A549 (cell line): Measurements from ENCODE around the gene PDZD2. TPM values are rescaled to one million over a fixed set of nuclear protein-coding genes. Genes with fewer than 3 reads are reported as not detected.

Source experiments
- ATAC-seq, 2 experiments: fragments of 200-7000 bp in 1 of 2; fragments of >200 bp in 1 of 2; cut with Nextera tagmentation in 1 of 2; cut with Tn5 transposase in 1 of 2; 3 replicates each; pipeline versions ENCODE4 v1.8.0 to v1.9.1; 2018 to 2020; ENCODE audit warnings: mild to moderate bottlenecking in 1 of 2, moderate library complexity in 1 of 2
- CTCF ChIA-PET: fragments of 300-600 bp; sonication (Branson Sonifier 250); formaldehyde crosslinking; extraction: SDS; loops from one replicate; lab custom pipeline; 2021; ENCODE audit warnings: antibody characterized with exemption, inconsistent platforms; lab: Yijun Ruan, JAX
- POLR2A ChIA-PET: fragments of 350-600 bp; formaldehyde crosslinking; extraction: SDS; loops from one replicate; lab custom pipeline; 2021; ENCODE audit warnings: antibody characterized with exemption, inconsistent platforms; lab: Yijun Ruan, JAX
- DNase-seq, 2 experiments: peaks; one replicate each; pipeline versions ENCODE4 v3.0.0 to v3.0.0-alpha.2; 2011 to 2016; ENCODE audit warnings: low read depth in 1 of 2, low spot score in 1 of 2
- FAIRE-seq: peaks from 2 replicates; lab custom pipeline; 2011; peaks lifted over from hg19 to GRCh38; lab: Jason Lieb, UNC
- H3K27ac ChIP-seq, 2 experiments: fragments of >200 bp; sonication (Bioruptor Twin); formaldehyde crosslinking; 3 replicates each; pipeline ENCODE4 v1.5.1; 2016 to 2017
- H3K4me1 ChIP-seq: fragments of >200 bp; sonication (Bioruptor Twin); formaldehyde crosslinking; 3 replicates; pipeline ENCODE4 v1.6.1; 2016
- H3K4me2 ChIP-seq: fragments of >200 bp; sonication (Bioruptor Twin); formaldehyde crosslinking; 3 replicates; pipeline ENCODE4 v1.6.1; 2016
- H3K4me3 ChIP-seq: fragments of >200 bp; sonication (Bioruptor Twin); formaldehyde crosslinking; 3 replicates; pipeline ENCODE4 v1.5.1; 2016
- H3K9me3 ChIP-seq: fragments of >200 bp; sonication (Bioruptor Twin); formaldehyde crosslinking; 3 replicates; pipeline ENCODE4 v1.6.1; 2016
- BCL3 ChIP-seq: fragments of >200 bp; sonication (Bioruptor Twin); formaldehyde crosslinking; IDR thresholded peaks from 3 replicates; pipeline ENCODE4 v1.6.1; 2016
- CEBPB ChIP-seq, 2 experiments: fragments of >200 bp in 1 of 2; sonication (Bioruptor Twin) in 1 of 2; formaldehyde crosslinking in 1 of 2; IDR thresholded peaks; 2 replicates each; pipeline ENCODE4 v1.6.1; 2012 to 2016
- FOSL2 ChIP-seq, 2 experiments: fragments of 450-650 bp in 1 of 2; fragments of >200 bp in 1 of 2; sonication (Bioruptor Twin) in 1 of 2; formaldehyde crosslinking; IDR thresholded peaks; 2 replicates each; pipeline versions ENCODE4 v1.5.0 to v1.6.1; 2016 to 2020; ENCODE audit warnings: mild to moderate bottlenecking in 1 of 2, moderate library complexity in 1 of 2
- FOXS1 ChIP-seq: fragments of 250-450 bp; sonication (Bioruptor Pico); IDR thresholded peaks from 2 replicates; pipeline ENCODE4 v1.5.0; 2020; ENCODE audit warnings: mild to moderate bottlenecking, moderate library complexity
- HDAC2 ChIP-seq: fragments of 200-600 bp; sonication (generic); IDR thresholded peaks from 2 replicates; pipeline ENCODE4 v1.6.1; 2016
- HMGXB4 ChIP-seq: fragments of 250-450 bp; sonication (Bioruptor Pico); IDR thresholded peaks from 2 replicates; pipeline ENCODE4 v1.5.0; 2021; ENCODE audit warnings: mild to moderate bottlenecking, moderate library complexity, borderline replicate concordance
- HOXA7 ChIP-seq: fragments of 250-450 bp; sonication (Bioruptor Pico); IDR thresholded peaks from 2 replicates; pipeline ENCODE4 v1.5.0; 2020; ENCODE audit warnings: mild to moderate bottlenecking, moderate library complexity
- HOXB13 ChIP-seq: fragments of 250-450 bp; sonication (Bioruptor Pico); IDR thresholded peaks from 2 replicates; pipeline ENCODE4 v1.5.0; 2020; ENCODE audit warnings: low read depth, mild to moderate bottlenecking, moderate library complexity
- HOXB5 ChIP-seq: fragments of 250-450 bp; sonication (Bioruptor Pico); IDR thresholded peaks from 2 replicates; pipeline ENCODE4 v1.5.0; 2020; ENCODE audit warnings: mild to moderate bottlenecking, moderate library complexity
- MAFK ChIP-seq: fragments of 450-650 bp; IDR thresholded peaks from 2 replicates; pipeline ENCODE4 v1.6.1; 2014; ENCODE audit not compliant: partially characterized antibody
- NR3C1 ChIP-seq: fragments of >200 bp; sonication (Bioruptor Twin); formaldehyde crosslinking; IDR thresholded peaks from 3 replicates; pipeline ENCODE4 v1.6.1; 2017
- PBX3 ChIP-seq: IDR thresholded peaks from 2 replicates; pipeline ENCODE4 v1.6.1; 2012
- RCOR1 ChIP-seq: fragments of 150-350 bp; IDR thresholded peaks from 2 replicates; pipeline ENCODE4 v1.6.1; 2014; ENCODE audit warnings: antibody characterized with exemption, low read length, low read depth
- RFX5 ChIP-seq: fragments of 450-650 bp; IDR thresholded peaks from 2 replicates; pipeline ENCODE4 v1.7.1; 2014; ENCODE audit warnings: antibody characterized with exemption, mild to moderate bottlenecking, moderate library complexity
- TFCP2L1 ChIP-seq: fragments of 250-450 bp; sonication (Bioruptor Pico); IDR thresholded peaks from 2 replicates; pipeline ENCODE4 v1.5.0; 2021; ENCODE audit warnings: mild to moderate bottlenecking
- ZC3H11A ChIP-seq: fragments of 450-650 bp; IDR thresholded peaks from 2 replicates; pipeline ENCODE4 v1.6.1; 2014; ENCODE audit warnings: antibody characterized with exemption, mild to moderate bottlenecking
- ZNF302 ChIP-seq: fragments of 250-450 bp; sonication (Bioruptor Pico); IDR thresholded peaks from 2 replicates; pipeline ENCODE4 v1.9.0; 2021; ENCODE audit warnings: inconsistent platforms, mild to moderate bottlenecking, moderate library complexity
- WGBS: methylation state at CpG from one replicate; pipeline ENCODE4 v1.1.6; 2017; ENCODE audit errors: missing lambda C conversion rate; 5-methylcytosine and 5-hydroxymethylcytosine counted together
- polyA plus RNA-seq, 4 experiments: library from polyadenylated mRNA; depleted of rRNA in 3 of 4; stranded (reverse); fragments of >200 nt; fragmentation: RNase III in 1 of 4; extraction: RNeasy Plus Mini Kit Qiagen cat#74134 plus additional on column Dnase treatment in 1 of 4; gene quantifications; 2 replicates in 3 of 4; 3 replicates in 1 of 4; pipeline ENCODE4 v1.2.3, GENCODE V29; 2011 to 2017
- TF ChIP-seq, protein P1 (sequence below): IDR thresholded peaks from 2 replicates; pipeline ENCODE4 v1.6.1; 2012
- TF ChIP-seq, protein P2 (sequence below): fragments of 250-450 bp; sonication (Bioruptor Pico); IDR thresholded peaks from 2 replicates; pipeline ENCODE4 v1.5.0; 2020; ENCODE audit warnings: low read depth, mild to moderate bottlenecking, moderate library complexity

Gene PDZD2
- polyA plus RNA-seq, 2 of the 4 experiments (the other 2 are of a cell fraction) = 0.06 to 0.09 TPM

DNA sequence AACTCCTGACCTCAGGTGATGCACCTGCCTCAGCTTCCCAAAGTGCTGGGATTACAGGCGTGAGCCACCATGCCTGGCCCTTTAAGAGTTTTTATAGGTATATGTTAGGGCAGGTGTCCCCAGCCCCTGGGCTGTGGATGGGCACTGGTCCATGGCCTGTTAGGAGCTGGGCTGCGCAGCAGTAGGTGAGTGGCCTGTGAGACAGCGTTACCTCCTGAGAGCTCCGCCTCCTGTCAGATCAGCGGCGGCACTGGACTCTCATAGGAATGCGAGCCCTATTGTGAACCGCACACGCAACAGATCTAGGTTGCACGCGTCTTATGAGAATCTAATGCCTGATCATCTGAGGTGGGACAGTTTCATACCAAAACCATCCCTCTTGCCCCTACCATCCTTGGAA lies 361.8 kb downstream of the PDZD2 start:
- no peak overlapping the region for H3K4me2 ChIP-seq
- FAIRE-seq (no peak), DNase-seq (no peak), ATAC-seq (no peak)
- WGBS = 95% methylated on average over 11 of the region's 11 CpGs
- TF ChIP-seq FOXS1 (CRISPR knock-in tag) (no peak), PBX3 (no peak), ZC3H11A (no peak), HOXA7 (no peak), HOXB13 (no peak), HDAC2 (no peak), RFX5 (no peak), ZNF302 (CRISPR knock-in tag) (no peak), MAFK (no peak), FOSL2 (IDR thresholded peaks at IDR 0.05) (no peak), FOSL2 (CRISPR knock-in tag; IDR thresholded peaks at IDR 0.05) (no peak), CEBPB (IDR thresholded peaks at IDR 0.05) (no peak), HMGXB4 (CRISPR knock-in tag) (no peak), RCOR1 (no peak), HOXB5 (no peak), TFCP2L1 (CRISPR knock-in tag) (no peak), NR3C1 (no peak)
- TF ChIP-seq, protein P1, sequence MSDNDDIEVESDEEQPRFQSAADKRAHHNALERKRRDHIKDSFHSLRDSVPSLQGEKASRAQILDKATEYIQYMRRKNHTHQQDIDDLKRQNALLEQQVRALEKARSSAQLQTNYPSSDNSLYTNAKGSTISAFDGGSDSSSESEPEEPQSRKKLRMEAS = no peak
- TF ChIP-seq, protein P2, sequence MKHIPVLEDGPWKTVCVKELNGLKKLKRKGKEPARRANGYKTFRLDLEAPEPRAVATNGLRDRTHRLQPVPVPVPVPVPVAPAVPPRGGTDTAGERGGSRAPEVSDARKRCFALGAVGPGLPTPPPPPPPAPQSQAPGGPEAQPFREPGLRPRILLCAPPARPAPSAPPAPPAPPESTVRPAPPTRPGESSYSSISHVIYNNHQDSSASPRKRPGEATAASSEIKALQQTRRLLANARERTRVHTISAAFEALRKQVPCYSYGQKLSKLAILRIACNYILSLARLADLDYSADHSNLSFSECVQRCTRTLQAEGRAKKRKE (CRISPR knock-in tag) = no peak
- POLR2A ChIA-PET = no interaction called here
- no peak overlapping the region for H3K4me3 ChIP-seq
- no peaks in the 10 kb centered on the region for H3K4me1 ChIP-seq
- no peaks in the 10 kb centered on the region for H3K9me3 ChIP-seq
- H3K27ac ChIP-seq = no peak overlapping the region
- CTCF ChIA-PET = interaction anchor here (0.8 to 1.4 kb wide), 3 partner anchors 16 to 76 kb away, joined by 3 to 4 read pairs (median 3); no protein-coding TSS in a partner anchor

GRCh38 chr5:32001284-32001683 lies 362.4 kb downstream of the PDZD2 start:
- Histone ChIP-seq H3K4me2 (no peak overlapping the region), H3K9me3 (no peaks in the 10 kb centered on the region), H3K27ac (no peak overlapping the region), H3K4me1 (no peaks in the 10 kb centered on the region), H3K4me3 (no peak overlapping the region)
- WGBS = 79% methylated on average over 11 of the region's 11 CpGs
- ChIA-PET POLR2A (no interaction called here), CTCF (interaction anchor here (0.8 to 1.4 kb wide), 3 partner anchors 17 to 75 kb away, joined by 3 to 4 read pairs (median 3); no protein-coding TSS in a partner anchor)
- no peak for TF ChIP-seq HOXB5
- no peak for TF ChIP-seq RCOR1
- no peak for TF ChIP-seq BCL3
- TF ChIP-seq, protein P2 (CRISPR knock-in tag) = no peak
- DNase-seq = no peak
- ATAC-seq = peak; percentile 32 to 37; a peak in 3 of 6 replicates
- no peak for FAIRE-seq
